ENCODE data around the gene CYP27B1. TPM values are rescaled to one million over a fixed set of nuclear protein-coding genes. Genes with fewer than 3 reads are reported as not detected.
A peak's percentile ranks its signal among the peaks of the same experiment; 100 is the strongest.

The CYP27B1 gene
- total and polyA plus RNA-seq, 10 of the 15 experiments (the other 5 are each of a cell fraction or from before 2014, with no cell fraction given): 0.10 to 2.7 (median 1.1) TPM

GRCh38 chr12:57744777-57745484, 21.9 kb downstream of the CYP27B1 start, which contains the start of gene TSPAN31 (continued):
- TF ChIP-seq REST (IDR thresholded peaks at IDR 0.05; ENCODE audit: low read depth, low read length) (no peak), ZNF24 (IDR thresholded peaks at IDR 0.05) (no peak)

GRCh38 chr12:57744194-57744776, 22.6 kb downstream of the CYP27B1 start:
- H3K27ac ChIP-seq (ENCODE audit: control insufficient read depth, insufficient read depth): peak overlapping the region; percentile 94
- no peaks in the 10 kb centered on the region for H4K20me1 ChIP-seq (ENCODE audit: control insufficient read depth, insufficient read depth)
- BruUV-seq (replicated peaks): no TSS peak
- peaks cover 26% of the 10 kb centered on the region for H3K79me2 ChIP-seq (ENCODE audit: control insufficient read depth, insufficient read depth, low read length)
- no peaks in the 10 kb centered on the region for H3K9me3 ChIP-seq (replicated peaks; ENCODE audit: control insufficient read depth, insufficient read depth, low read length)
- in situ Hi-C loops (cut with MboI) (no loop called here), intact Hi-C loops (cut with micrococcal nuclease; ENCODE audit: unreplicated experiment) (no loop called here)
- peak overlapping the region; percentile 91 for H3K4me3 ChIP-seq
- CTCF ChIA-PET: interaction anchor here (0.8 to 2.9 kb wide), 8 partner anchors 12 to 289 kb away, joined by 3 to 28 read pairs (median 4); partner anchors contain the start of genes GLI1 and INHBE
- no peaks in the 10 kb centered on the region for H3K27me3 ChIP-seq (replicated peaks in 1 of 2; ENCODE audit: control insufficient read depth in 2 of 2, insufficient read depth in 2 of 2, low read length in 1 of 2)
- SMC1A ChIA-PET (ENCODE audit: uncharacterized antibody, unreplicated experiment): interaction anchor here (0.8 to 2.4 kb wide), 6 partner anchors 12 to 285 kb away, joined by 3 to 14 read pairs (median 4); partner anchors contain the start of genes EEF1AKMT3 and METTL1
- peak; percentile 55 for ATAC-seq
- WGBS (ENCODE audit: insufficient coverage, insufficient replicate concordance, low lambda C conversion rate, missing lambda C conversion rate): under 1% methylated on average over 12 of the region's 21 CpGs
- POLR2A ChIA-PET: interaction anchor here (0.5 to 3.0 kb wide), 7 partner anchors 10 to 267 kb away, joined by 3 to 19 read pairs (median 5); partner anchors contain the start of gene MARCHF9
- DNase-seq (ENCODE audit: low read depth, low spot score): peak; percentile 55
- RAD21 ChIA-PET (ENCODE audit: unreplicated experiment): interaction anchor here (1.0 to 1.5 kb wide), 4 partner anchors 12 to 286 kb away, joined by 5 to 6 read pairs (median 6); no protein-coding TSS in a partner anchor
- H3K36me3 ChIP-seq (ENCODE audit: control insufficient read depth in 2 of 2, insufficient read depth in 2 of 2, low read length in 1 of 2): peaks cover 5 to 6% of the 10 kb centered on the region in 2 experiments
- H3K4me1 ChIP-seq (ENCODE audit: control insufficient read depth, insufficient read depth, low read length): peaks cover 23% of the 10 kb centered on the region
- peak overlapping the region; percentile 93 for H3K9ac ChIP-seq (ENCODE audit: control insufficient read depth, insufficient read depth, low read length)
- no peak for FAIRE-seq
- H3K4me2 ChIP-seq (ENCODE audit: control insufficient read depth, insufficient read depth): peak overlapping the region; percentile 99
- H2AFZ ChIP-seq (ENCODE audit: control insufficient read depth, low read depth, low read length): peak overlapping the region; percentile 90
- no peak for TF ChIP-seq SIX5 (IDR thresholded peaks at IDR 0.05; ENCODE audit: low read depth, low read length, severe bottlenecking)
- TF ChIP-seq SMARCA5 (IDR thresholded peaks at IDR 0.05): peak; percentile 73; the same call in 1 of the 2 replicates
- peak; percentile 99 for TF ChIP-seq CREB1 (IDR thresholded peaks at IDR 0.05; ENCODE audit: low read depth)
- 0 out of 2 replicates have a peak, but pooled peaks have one; percentile 42 for TF ChIP-seq BACH1 (IDR thresholded peaks at IDR 0.05; ENCODE audit: borderline replicate concordance)
- no peak for TF ChIP-seq ELK1 (IDR thresholded peaks at IDR 0.05; ENCODE audit: low read depth, low read length)
- no peak for TF ChIP-seq MEF2A (IDR thresholded peaks at IDR 0.05; ENCODE audit: insufficient read depth, low read depth, low read length)
- TF ChIP-seq E2F8 (IDR thresholded peaks at IDR 0.05; ENCODE audit: low read depth, partially characterized antibody): peak; percentile 22
- TF ChIP-seq USF2 (IDR thresholded peaks at IDR 0.05; ENCODE audit: borderline replicate concordance, low read depth, low read length): no peak

All from GM12878 (cell line).